Ascending aorta (tissue), 2 donors: ENCODE data around the gene NR4A2. TPM values are rescaled to one million over a fixed set of nuclear protein-coding genes. Genes with fewer than 3 reads are reported as not detected.

Experiments used
- DNase-seq, 2 donors: peaks; one replicate each; pipeline ENCODE4 v3.0.0-alpha.2; 2019; ENCODE audit warnings: low spot score in 2 of 2
- H3K27ac ChIP-seq, 2 donors: fragments of 200-600 bp; sonication (generic); one replicate each; pipeline ENCODE4 v1.5.1; 2016 to 2017; ENCODE audit warnings: mild to moderate bottlenecking in 1 of 2
- H3K27me3 ChIP-seq: fragments of 200-600 bp; sonication (generic); one replicate; pipeline ENCODE4 v1.5.1; 2017
- H3K36me3 ChIP-seq, 2 donors: fragments of 200-600 bp; sonication (generic); one replicate each; pipeline ENCODE4 v1.5.1; 2016
- H3K4me1 ChIP-seq, 2 donors: fragments of 200-600 bp; sonication (generic); one replicate each; pipeline ENCODE4 v1.5.1; 2016 to 2017; ENCODE audit warnings: mild to moderate bottlenecking in 1 of 2
- H3K4me3 ChIP-seq, 2 donors: fragments of 200-600 bp; sonication (generic); one replicate each; pipeline ENCODE4 v1.5.1; 2016 to 2017; ENCODE audit warnings: mild to moderate bottlenecking in 1 of 2
- H3K9me3 ChIP-seq, 2 donors: fragments of 200-600 bp; sonication (generic); one replicate each; pipeline ENCODE4 v1.5.1; 2016
- intact Hi-C: fragments of 100-400 bp; cut with DNase I; formaldehyde crosslinking; loops from one replicate; pipeline ENCODE4 v1.15.1; 2023
- total RNA-seq: library from RNA; depleted of rRNA; stranded (reverse); fragments of >200 nt; gene quantifications from one replicate; pipeline ENCODE4 v1.1.0, GENCODE V29; 2016
- TF ChIP-seq, protein P1 (sequence below), 3 experiments: fragments of 200-600 bp in 2 of 3; fragments of 450-650 bp in 1 of 3; sonication (generic) in 2 of 3; IDR thresholded peaks; one replicate each; pipeline ENCODE4 v1.5.1; 2016 to 2019; ENCODE audit warnings: antibody characterized with exemption in 3 of 3, mild to moderate bottlenecking in 1 of 3, moderate library complexity in 1 of 3

NR4A2 gene
- total RNA-seq, 1 donor from 2014 or later: 8.7 TPM

DNA sequence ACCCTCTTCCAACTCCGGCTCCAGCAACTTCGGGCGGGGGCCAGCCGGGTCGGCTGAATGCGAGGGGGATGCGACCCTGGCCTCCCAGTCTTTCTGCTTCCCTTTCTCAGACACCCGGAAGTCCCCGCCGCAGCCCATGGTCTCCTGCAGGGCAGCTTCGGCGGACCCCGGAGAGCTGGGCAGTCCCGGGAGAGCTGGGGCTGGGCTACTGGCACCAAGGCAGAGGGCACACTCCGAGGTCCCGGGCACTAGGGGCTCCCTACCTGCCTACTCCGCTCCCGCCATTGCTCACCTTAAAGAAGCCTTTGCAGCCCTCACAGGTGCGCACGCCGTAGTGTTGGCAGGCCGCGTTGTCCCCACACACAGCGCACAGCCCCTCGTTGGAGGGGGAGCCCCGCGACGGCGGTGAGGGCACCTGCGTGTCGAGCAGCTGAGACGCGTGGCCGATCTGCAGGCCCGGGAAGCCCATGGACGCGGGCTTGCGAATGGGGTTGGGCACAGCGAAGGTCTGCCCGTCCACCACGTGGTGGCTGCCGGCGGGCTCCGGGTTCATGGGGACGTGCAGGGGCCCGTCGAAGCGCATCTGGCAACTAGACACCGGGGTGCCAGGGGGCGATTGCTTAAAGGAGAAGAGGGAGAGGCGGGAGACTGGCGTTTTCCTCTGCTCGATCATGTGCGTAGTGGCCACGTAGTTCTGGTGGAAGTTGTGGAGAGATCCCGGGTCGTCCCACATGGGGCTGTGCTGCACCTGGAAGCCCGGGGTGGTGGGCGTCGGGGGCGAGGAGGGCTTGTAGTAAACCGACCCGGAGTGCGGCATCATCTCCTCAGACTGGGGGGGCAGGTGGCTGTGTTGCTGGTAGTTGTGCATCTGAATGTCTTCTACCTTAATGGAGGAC, 3.2 kb downstream of the NR4A2 start:
- TF ChIP-seq, protein P1, sequence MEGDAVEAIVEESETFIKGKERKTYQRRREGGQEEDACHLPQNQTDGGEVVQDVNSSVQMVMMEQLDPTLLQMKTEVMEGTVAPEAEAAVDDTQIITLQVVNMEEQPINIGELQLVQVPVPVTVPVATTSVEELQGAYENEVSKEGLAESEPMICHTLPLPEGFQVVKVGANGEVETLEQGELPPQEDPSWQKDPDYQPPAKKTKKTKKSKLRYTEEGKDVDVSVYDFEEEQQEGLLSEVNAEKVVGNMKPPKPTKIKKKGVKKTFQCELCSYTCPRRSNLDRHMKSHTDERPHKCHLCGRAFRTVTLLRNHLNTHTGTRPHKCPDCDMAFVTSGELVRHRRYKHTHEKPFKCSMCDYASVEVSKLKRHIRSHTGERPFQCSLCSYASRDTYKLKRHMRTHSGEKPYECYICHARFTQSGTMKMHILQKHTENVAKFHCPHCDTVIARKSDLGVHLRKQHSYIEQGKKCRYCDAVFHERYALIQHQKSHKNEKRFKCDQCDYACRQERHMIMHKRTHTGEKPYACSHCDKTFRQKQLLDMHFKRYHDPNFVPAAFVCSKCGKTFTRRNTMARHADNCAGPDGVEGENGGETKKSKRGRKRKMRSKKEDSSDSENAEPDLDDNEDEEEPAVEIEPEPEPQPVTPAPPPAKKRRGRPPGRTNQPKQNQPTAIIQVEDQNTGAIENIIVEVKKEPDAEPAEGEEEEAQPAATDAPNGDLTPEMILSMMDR (IDR thresholded peaks at IDR 0.05): no peak
- H3K36me3 ChIP-seq: peaks cover 0 to 20% of the 10 kb centered on the region in 2 donors

DNA sequence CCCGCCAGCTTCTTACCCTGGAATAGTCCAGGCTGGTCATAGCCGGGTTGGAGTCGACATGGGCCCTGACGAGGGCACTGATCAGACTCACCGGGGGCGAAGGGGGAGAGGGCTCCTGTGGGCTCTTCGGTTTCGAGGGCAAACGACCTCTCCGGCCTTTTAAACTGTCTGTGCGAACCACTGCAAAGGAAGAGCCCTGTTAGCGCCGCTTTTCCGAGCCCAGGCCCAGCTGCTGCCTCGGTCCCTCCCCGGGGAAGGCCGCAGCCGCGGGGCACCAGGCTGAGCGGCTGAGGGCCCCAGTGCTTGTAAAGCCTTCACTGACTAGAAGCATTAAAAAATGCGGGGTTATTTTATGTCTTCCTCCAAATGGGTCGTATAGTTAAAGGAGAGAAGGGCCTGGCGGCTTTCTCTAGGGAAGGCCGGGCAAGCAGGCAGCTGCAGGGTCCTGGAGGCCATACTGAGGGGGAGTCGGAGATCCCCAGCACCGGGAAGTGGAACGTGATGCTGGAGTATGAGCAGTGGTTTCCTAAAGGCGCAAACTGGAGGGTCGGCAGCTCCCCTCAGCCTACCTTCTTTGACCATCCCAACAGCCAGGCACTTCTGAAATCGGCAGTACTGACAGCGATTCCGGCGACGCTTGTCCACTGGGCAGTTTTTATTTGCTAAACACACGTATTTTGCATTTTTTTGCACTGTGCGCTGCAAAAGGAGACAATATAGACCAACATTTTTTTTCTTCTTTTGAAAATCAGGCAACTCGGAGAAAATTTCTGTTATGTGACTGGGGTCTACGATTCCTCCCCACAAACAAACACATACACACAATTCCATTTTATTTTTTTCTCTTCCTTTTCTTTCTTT, 4.5 kb downstream of the NR4A2 start:
- Histone ChIP-seq H3K36me3 (peaks cover 0 to 20% of the 10 kb centered on the region in 2 donors), H3K4me3 (no peak overlapping the region), H3K27me3 (no peaks in the 10 kb centered on the region), H3K27ac (no peak overlapping the region), H3K4me1 (peaks cover 0 to 4% of the 10 kb centered on the region in 2 donors), H3K9me3 (no peaks in the 10 kb centered on the region)
- TF ChIP-seq, protein P1 (IDR thresholded peaks at IDR 0.05): no peak
- DNase-seq: no peak
- intact Hi-C loops: no loop called here

More for the DNA sequence above, 3.2 kb downstream of the NR4A2 start:
- intact Hi-C loops: no loop called here
- Histone ChIP-seq H3K9me3 (no peaks in the 10 kb centered on the region), H3K4me1 (peaks cover 0 to 4% of the 10 kb centered on the region in 2 donors), H3K27me3 (no peaks in the 10 kb centered on the region), H3K27ac (no peak overlapping the region), H3K4me3 (peak overlapping the region in 1 of 2 donors; percentile 37)
- peak in 1 of 2 donors; percentile 66 for DNase-seq

DNA sequence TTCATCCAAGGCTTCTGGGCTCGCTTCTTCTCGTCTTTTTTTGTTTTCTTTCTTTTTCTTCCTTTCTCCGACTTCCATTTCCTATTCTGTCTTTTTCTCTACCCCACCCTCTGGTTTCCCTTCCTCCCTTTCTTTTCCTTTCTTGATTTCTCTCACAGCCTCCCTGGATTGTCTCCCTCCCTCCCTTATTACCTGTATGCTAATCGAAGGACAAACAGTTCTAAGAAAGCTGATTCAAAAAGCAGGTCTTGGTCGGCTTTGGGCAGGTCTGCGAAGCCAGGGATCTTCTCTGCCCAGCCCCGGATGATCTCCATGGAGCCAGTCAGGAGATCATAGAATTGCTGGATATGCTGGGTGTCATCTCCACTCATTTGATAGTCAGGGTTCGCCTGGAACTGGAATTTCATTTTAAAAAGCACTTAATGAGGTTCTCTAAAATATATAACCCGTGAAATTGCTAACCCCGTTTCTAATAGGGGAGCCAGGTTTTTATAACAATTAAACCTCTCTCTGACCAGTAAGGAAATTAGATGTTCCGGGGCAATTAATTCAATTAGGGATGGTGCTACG, 5.9 kb downstream of the NR4A2 start:
- Histone ChIP-seq H3K27me3 (no peaks in the 10 kb centered on the region), H3K4me1 (peaks cover 1 to 4% of the 10 kb centered on the region in 2 donors)
- intact Hi-C loops: no loop called here

GRCh38 chr2:156325688-156326525, 6.6 kb downstream of the NR4A2 start:
- Histone ChIP-seq H3K4me1 (peaks cover 3% of the 10 kb centered on the region in 2 donors), H3K4me3 (no peak overlapping the region), H3K27me3 (no peaks in the 10 kb centered on the region), H3K9me3 (no peaks in the 10 kb centered on the region), H3K36me3 (peaks cover 0 to 20% of the 10 kb centered on the region in 2 donors), H3K27ac (no peak overlapping the region)
- DNase-seq: no peak
- intact Hi-C loops: no loop called here
- TF ChIP-seq, protein P1 (IDR thresholded peaks at IDR 0.05): no peak

More for the DNA sequence above, 5.9 kb downstream of the NR4A2 start:
- H3K4me3 ChIP-seq: no peak overlapping the region
- TF ChIP-seq, protein P1 (IDR thresholded peaks at IDR 0.05): no peak
- no peak for DNase-seq
- H3K36me3 ChIP-seq: peaks cover 0 to 20% of the 10 kb centered on the region in 2 donors
- H3K27ac ChIP-seq: no peak overlapping the region
- H3K9me3 ChIP-seq: no peaks in the 10 kb centered on the region

- no peaks in the 10 kb centered on the region for H3K27me3 ChIP-seq
- H3K4me3 ChIP-seq: no peak overlapping the region
- H3K9me3 ChIP-seq: no peaks in the 10 kb centered on the region
- intact Hi-C loops: no loop called here
- no peak for DNase-seq
- no peak overlapping the region for H3K27ac ChIP-seq
- H3K4me1 ChIP-seq: peaks cover 3% of the 10 kb centered on the region in 2 donors
- peaks cover 0 to 11% of the 10 kb centered on the region in 2 donors for H3K36me3 ChIP-seq
- TF ChIP-seq, protein P1 (IDR thresholded peaks at IDR 0.05): no peak
Measured at GRCh38 chr2:156323754-156324153, 8.8 kb downstream of the NR4A2 start.
